Esophagus squamous epithelium (tissue), 5 donors: ENCODE results near the gene RIOK1. TPM values are rescaled to one million over a fixed set of nuclear protein-coding genes. Genes with fewer than 3 reads are reported as not detected.

Experiments
- DNase-seq: peaks from one replicate; lab custom pipeline; 2025; lab: John Stamatoyannopoulos, UW
- H3K27ac ChIP-seq, 4 donors: fragments of 200-600 bp; sonication (generic); one replicate each; pipeline ENCODE4 v1.5.1; 2016 to 2019; ENCODE audit warnings: mild to moderate bottlenecking in 1 of 4
- H3K27me3 ChIP-seq, 4 donors: fragments of 200-600 bp; sonication (generic); 1 replicate in 3 of 4; 2 replicates in 1 of 4; pipeline versions ENCODE4 v1.5.1 to v1.6.0; 2017 to 2021; ENCODE audit warnings: antibody characterized with exemption in 1 of 4
- H3K36me3 ChIP-seq, 3 donors: fragments of 200-600 bp; sonication (generic); one replicate each; pipeline ENCODE4 v1.5.1; 2016 to 2019
- H3K4me1 ChIP-seq, 3 donors: fragments of 200-600 bp; sonication (generic); one replicate each; pipeline ENCODE4 v1.5.1; 2017 to 2019
- H3K4me3 ChIP-seq, 4 donors: fragments of 200-600 bp; sonication (generic); 1 replicate in 3 of 4; 2 replicates in 1 of 4; pipeline ENCODE4 v1.5.1; 2016 to 2019; ENCODE audit warnings: mild to moderate bottlenecking in 2 of 4, moderate library complexity in 1 of 4
- H3K9me3 ChIP-seq, 3 donors: fragments of 200-600 bp; sonication (generic); one replicate each; pipeline ENCODE4 v1.5.1; 2016 to 2019
- POLR2A ChIP-seq, 4 donors: fragments of 450-650 bp; IDR thresholded peaks; one replicate each; pipeline ENCODE4 v1.6.1; 2017; ENCODE audit warnings: antibody characterized with exemption in 4 of 4, mild to moderate bottlenecking in 4 of 4, moderate library complexity in 3 of 4
- WGBS, 2 donors: methylation state at CpG; one replicate each; pipeline ENCODE4 v1.1.5; 2018; 5-methylcytosine and 5-hydroxymethylcytosine counted together
- intact Hi-C: fragments of 100-400 bp; cut with DNase I; formaldehyde crosslinking; loops from one replicate; pipeline ENCODE4 v1.15.0; 2022
- total RNA-seq, 4 donors: library from RNA; depleted of rRNA; stranded (reverse); fragments of >200 nt; gene quantifications; one replicate each; pipeline ENCODE4 v1.1.0, GENCODE V29; 2016
- TF ChIP-seq, protein P1 (sequence below), 6 experiments: fragments of 450-650 bp in 4 of 6; fragments of 200-600 bp in 2 of 6; sonication (generic) in 2 of 6; IDR thresholded peaks; one replicate each; pipeline ENCODE4 v1.5.1; 2016 to 2019; ENCODE audit warnings: antibody characterized with exemption in 6 of 6, mild to moderate bottlenecking in 4 of 6, moderate library complexity in 4 of 6
- donor health status: DM: yes; HTN: yes; CAD: no.

RIOK1 gene
- total RNA-seq, 4 donors from 2014 or later: 9.3 to 28.2 (median 22.9) TPM

DNA sequence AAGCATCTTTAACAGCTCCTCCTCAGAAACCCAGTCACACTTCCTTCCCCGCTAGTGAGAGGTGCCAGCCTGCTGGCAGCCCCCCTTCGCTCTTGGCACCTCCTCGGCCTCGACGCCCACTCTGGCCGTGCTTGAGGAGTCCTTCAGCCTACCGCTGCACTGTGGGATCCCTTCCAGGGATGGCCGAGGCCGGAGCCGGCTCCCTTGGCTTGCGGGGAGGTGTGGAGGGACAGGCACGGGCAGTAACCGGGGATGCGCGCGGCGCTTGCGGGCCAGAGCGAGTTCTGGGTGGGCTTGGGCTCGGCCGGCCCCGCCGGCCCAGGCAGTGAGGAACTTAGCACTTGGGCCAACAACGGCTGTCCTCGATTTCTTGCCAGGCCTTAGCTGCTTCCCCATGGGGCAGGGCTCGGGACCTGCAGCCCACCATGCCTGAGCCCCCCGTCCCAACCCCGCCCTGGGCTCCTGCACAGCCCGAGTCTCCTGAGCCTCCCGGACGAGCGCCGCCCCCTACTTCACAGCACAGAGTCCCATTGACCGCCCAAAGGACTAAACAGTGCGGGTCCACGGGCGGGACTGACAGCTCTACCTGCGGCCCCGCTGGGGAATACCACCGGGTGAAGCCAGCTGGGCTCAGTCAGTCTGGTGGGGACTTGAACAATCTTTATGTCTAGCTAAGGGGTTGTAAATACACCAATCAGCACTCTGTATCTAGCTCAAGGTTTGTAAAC, 51.6 kb downstream of the RIOK1 start:
- TF ChIP-seq, protein P1, sequence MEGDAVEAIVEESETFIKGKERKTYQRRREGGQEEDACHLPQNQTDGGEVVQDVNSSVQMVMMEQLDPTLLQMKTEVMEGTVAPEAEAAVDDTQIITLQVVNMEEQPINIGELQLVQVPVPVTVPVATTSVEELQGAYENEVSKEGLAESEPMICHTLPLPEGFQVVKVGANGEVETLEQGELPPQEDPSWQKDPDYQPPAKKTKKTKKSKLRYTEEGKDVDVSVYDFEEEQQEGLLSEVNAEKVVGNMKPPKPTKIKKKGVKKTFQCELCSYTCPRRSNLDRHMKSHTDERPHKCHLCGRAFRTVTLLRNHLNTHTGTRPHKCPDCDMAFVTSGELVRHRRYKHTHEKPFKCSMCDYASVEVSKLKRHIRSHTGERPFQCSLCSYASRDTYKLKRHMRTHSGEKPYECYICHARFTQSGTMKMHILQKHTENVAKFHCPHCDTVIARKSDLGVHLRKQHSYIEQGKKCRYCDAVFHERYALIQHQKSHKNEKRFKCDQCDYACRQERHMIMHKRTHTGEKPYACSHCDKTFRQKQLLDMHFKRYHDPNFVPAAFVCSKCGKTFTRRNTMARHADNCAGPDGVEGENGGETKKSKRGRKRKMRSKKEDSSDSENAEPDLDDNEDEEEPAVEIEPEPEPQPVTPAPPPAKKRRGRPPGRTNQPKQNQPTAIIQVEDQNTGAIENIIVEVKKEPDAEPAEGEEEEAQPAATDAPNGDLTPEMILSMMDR (IDR thresholded peaks at IDR 0.05): no peak
- TF ChIP-seq POLR2A (IDR thresholded peaks at IDR 0.05): no peak
- intact Hi-C loops: no loop called here
- Histone ChIP-seq H3K27me3 (peaks cover 0 to 3% (median 0%) of the 10 kb centered on the region in 4 donors), H3K4me1 (peaks cover 3 to 19% (median 5%) of the 10 kb centered on the region in 3 donors), H3K27ac (no peak overlapping the region), H3K9me3 (no peaks in the 10 kb centered on the region), H3K4me3 (no peak overlapping the region), H3K36me3 (no peaks in the 10 kb centered on the region)
- no peak for DNase-seq
- 100% methylated on average over 2 of the region's 40 CpGs; no CpG with 5 or more reads in 1 of the 2 donors for WGBS, 2 donors

DNA sequence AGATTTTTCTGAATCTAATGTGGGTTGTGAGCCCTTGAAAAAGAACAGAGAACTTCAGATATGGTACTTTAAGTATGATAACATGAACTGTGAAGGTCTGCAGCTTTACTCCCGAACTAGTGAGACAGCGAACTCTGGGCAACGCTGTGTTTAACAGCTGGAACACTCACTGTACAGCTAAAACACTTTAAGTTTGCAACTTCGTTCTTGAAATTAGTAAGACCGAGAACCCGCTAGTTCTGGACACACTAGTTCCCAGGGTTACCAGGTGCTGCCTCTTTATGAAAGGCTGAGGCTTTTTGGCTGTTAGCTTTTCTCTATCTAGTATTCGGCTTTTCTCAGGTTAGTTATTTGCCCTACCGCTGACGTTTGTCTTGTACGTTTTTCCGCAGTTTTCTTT, 52.9 kb downstream of the RIOK1 start:
- H3K27ac ChIP-seq: no peak overlapping the region
- no peak for DNase-seq
- peaks cover 0 to 3% (median 0%) of the 10 kb centered on the region in 4 donors for H3K27me3 ChIP-seq
- no peak overlapping the region for H3K4me3 ChIP-seq
- peaks cover 3 to 31% (median 10%) of the 10 kb centered on the region in 3 donors for H3K4me1 ChIP-seq
- TF ChIP-seq, protein P1 (IDR thresholded peaks at IDR 0.05): no peak
- no peak for TF ChIP-seq POLR2A (IDR thresholded peaks at IDR 0.05)
- 89 to 93% methylated on average over 11 of the region's 11 CpGs for WGBS, 2 donors
- intact Hi-C loops: no loop called here
- no peaks in the 10 kb centered on the region for H3K9me3 ChIP-seq
- H3K36me3 ChIP-seq: no peaks in the 10 kb centered on the region

DNA sequence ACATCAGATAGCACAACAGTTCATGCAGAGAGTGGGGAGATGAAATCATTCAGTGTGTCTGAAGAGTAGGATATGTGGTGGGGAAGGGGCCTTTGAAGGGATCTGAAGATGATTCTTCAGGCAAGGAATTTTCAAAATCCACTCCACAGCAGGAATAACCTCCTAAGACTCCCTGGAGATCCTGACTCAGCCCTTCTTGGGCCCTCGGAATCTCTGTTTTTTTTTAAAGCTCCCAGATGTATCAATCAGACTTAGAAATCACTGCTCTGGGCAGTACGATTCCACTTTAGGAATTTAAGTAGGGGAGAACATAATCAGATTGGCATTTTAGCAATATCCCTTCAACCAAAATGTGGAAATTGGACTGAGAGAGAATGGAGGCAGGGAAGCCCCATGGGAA, 55.5 kb downstream of the RIOK1 start:
- no peaks in the 10 kb centered on the region for H3K36me3 ChIP-seq
- H3K27ac ChIP-seq: peak overlapping the region in 3 of 4 donors; percentile 82 to 89 (median 83)
- 74 to 81% methylated on average over 2 of the region's 2 CpGs for WGBS, 2 donors

DNA sequence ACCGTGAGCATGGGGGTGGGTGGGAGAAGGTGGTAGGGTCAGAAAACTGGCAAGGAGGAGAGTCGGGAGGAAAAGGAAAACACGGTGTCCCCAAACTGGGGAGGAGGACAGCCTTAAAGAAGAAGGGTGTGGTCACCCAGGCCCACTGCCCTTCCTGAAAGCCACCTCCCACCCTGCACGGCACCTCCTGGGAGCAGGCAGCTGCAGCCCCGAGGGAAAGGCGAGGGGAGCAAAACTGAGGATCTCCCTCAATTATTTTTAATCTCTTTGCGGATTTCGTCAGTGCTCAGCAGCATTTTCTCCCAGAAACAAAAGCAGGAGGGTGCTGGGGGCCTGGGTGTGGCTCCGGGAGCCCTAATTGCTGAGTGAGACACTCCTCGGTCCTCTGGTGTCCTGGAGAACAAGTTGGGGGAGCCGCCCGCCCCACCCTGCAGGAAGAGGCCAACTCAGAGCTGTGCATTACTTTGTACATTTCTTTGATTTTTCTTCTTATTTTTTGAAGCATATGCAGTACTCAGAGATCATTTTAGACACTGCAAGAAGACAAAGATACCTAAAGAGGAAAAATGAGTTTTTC, 56.4 kb downstream of the RIOK1 start:
- Histone ChIP-seq H3K27me3 (peaks cover 0 to 3% (median 0%) of the 10 kb centered on the region in 4 donors), H3K4me1 (peaks cover 3 to 48% (median 10%) of the 10 kb centered on the region in 3 donors), H3K27ac (peak overlapping the region; percentile 82 to 89 (median 83)), H3K9me3 (no peaks in the 10 kb centered on the region), H3K36me3 (no peaks in the 10 kb centered on the region), H3K4me3 (no peak overlapping the region)
- TF ChIP-seq POLR2A (IDR thresholded peaks at IDR 0.05): no peak
- TF ChIP-seq, protein P1 (IDR thresholded peaks at IDR 0.05): no peak
- DNase-seq: no peak
- WGBS, 2 donors: 32 to 47% methylated on average over 12 of the region's 12 CpGs
- intact Hi-C loops: no loop called here

More for the DNA sequence above, 55.5 kb downstream of the RIOK1 start:
- Histone ChIP-seq H3K4me3 (no peak overlapping the region), H3K9me3 (no peaks in the 10 kb centered on the region), H3K27me3 (peaks cover 0 to 3% (median 0%) of the 10 kb centered on the region in 4 donors), H3K4me1 (peaks cover 3 to 46% (median 10%) of the 10 kb centered on the region in 3 donors)
- intact Hi-C loops: no loop called here
- no peak for TF ChIP-seq POLR2A (IDR thresholded peaks at IDR 0.05)
- TF ChIP-seq, protein P1 (IDR thresholded peaks at IDR 0.05): no peak
- no peak for DNase-seq
